ENCODE measurements around the gene LDB2. TPM values are rescaled to one million over a fixed set of nuclear protein-coding genes. Genes with fewer than 3 reads are reported as not detected.

LDB2 gene
- total RNA-seq, 2 experiments from 2014 or later: not detected

DNA sequence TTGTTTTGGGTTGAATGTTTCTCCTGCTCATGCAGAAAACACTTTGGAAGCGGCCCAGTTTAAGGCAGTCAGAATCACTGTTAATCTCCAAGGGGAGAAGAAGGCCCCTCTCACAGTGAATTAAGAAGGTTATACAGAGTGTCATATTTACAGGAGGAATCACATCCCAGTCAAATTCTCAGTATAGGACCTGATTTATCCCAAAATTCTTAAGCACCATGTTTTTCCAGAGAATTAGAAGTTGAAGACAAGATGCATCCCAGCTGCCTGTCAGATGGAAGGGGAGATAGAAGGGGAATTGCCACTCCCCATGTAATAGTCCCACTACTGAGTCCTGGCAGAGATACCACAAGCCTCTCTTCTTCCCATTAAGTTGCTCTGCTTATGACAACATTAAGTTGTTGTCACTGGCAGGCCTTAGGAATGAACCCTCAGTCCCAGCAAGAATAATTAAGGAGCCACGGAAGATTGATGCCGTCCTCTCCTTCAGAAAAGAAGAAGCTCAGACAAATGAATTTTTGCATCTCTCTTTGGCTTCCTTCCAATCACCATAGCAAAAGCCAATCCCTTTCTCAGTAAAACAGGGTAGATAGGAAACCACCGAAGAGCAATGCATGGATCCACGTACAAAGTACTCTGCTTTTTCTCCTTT, 138.4 kb downstream of the LDB2 start:
- POLR2A ChIA-PET: no interaction called here
- Histone ChIP-seq H3K36me3 (ENCODE audit: insufficient read depth, low read length) (no peaks in the 10 kb centered on the region), H3K4me3 (ENCODE audit: low read depth, low read length, poor library complexity, severe bottlenecking) (no peak overlapping the region), H3K4me2 (ENCODE audit: low read length) (no peak overlapping the region), H3K79me2 (ENCODE audit: insufficient read depth, low read depth, low read length) (no peaks in the 10 kb centered on the region), H3K9me3 (ENCODE audit: low read length) (no peaks in the 10 kb centered on the region), H2AFZ (ENCODE audit: low read length) (no peak overlapping the region), H3K9me2 (ENCODE audit: insufficient read depth, low read length) (no peaks in the 10 kb centered on the region), H4K20me1 (ENCODE audit: insufficient read depth, low read length) (no peaks in the 10 kb centered on the region), H3K4me1 (ENCODE audit: insufficient read depth, low read length, poor library complexity, severe bottlenecking) (no peaks in the 10 kb centered on the region), H3K27ac (ENCODE audit: low read depth, low read length, poor library complexity, severe bottlenecking) (no peak overlapping the region)
- CTCF ChIA-PET (ENCODE audit: unreplicated experiment): no interaction called here
- TF ChIP-seq EZH2phosphoT487 (IDR thresholded peaks at IDR 0.05; ENCODE audit: borderline replicate concordance, low read depth, low read length): no peak
- TF ChIP-seq, protein P1, sequence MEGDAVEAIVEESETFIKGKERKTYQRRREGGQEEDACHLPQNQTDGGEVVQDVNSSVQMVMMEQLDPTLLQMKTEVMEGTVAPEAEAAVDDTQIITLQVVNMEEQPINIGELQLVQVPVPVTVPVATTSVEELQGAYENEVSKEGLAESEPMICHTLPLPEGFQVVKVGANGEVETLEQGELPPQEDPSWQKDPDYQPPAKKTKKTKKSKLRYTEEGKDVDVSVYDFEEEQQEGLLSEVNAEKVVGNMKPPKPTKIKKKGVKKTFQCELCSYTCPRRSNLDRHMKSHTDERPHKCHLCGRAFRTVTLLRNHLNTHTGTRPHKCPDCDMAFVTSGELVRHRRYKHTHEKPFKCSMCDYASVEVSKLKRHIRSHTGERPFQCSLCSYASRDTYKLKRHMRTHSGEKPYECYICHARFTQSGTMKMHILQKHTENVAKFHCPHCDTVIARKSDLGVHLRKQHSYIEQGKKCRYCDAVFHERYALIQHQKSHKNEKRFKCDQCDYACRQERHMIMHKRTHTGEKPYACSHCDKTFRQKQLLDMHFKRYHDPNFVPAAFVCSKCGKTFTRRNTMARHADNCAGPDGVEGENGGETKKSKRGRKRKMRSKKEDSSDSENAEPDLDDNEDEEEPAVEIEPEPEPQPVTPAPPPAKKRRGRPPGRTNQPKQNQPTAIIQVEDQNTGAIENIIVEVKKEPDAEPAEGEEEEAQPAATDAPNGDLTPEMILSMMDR (conservative IDR thresholded peaks at IDR 0.05; ENCODE audit: low read length): no peak
- intact Hi-C loops (cut with micrococcal nuclease; ENCODE audit: unreplicated experiment): no loop called here
- DNase-seq (ENCODE audit: low spot score): no peak
- no TSS peak for BruUV-seq (replicated peaks)

DNA sequence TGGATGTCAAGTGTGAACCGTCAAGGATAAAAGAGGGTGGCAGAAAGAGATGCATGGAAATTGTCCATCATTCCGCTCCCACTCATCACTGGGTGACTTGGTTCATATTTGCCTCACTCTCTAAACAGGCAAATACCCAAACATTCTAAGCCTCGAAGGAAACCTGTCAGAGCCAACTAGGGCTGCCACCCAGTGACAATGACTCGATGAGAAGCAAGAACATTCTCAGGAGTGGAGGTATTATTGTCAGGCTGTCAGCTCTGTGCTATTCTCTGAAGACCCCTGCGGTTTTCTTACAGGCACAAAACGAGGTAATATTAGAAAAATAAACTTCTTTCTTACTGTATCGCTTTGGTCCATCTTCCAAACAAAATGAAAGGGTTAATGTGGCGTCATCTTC, 139.6 kb downstream of the LDB2 start:
- BruUV-seq (replicated peaks): no TSS peak
- no peaks in the 10 kb centered on the region for H4K20me1 ChIP-seq (ENCODE audit: insufficient read depth, low read length)

DNA sequence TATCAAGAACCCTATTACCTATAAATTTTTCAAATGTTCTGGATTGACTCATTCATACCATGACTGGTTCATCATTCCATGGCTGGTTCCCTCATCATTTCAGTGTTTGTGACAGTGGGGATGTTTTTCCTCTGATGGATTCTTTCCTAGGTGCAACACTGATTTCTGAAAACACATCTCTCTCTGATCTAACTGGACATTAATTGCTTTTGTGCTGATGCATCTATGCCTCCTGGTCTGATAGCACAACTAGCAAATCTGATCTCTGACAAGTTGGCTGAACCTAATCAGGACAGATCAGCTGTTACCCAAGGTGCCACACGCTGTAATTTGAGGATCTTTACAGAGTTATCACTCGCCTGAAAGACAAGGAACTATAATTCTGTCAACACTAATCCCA, 140.2 kb downstream of the LDB2 start:
- no peak overlapping the region for H3K4me2 ChIP-seq (ENCODE audit: low read length)
- no peaks in the 10 kb centered on the region for H3K79me2 ChIP-seq (ENCODE audit: insufficient read depth, low read depth, low read length)
- TF ChIP-seq, protein P1 (conservative IDR thresholded peaks at IDR 0.05; ENCODE audit: low read length): no peak
- no peak for TF ChIP-seq EZH2phosphoT487 (IDR thresholded peaks at IDR 0.05; ENCODE audit: borderline replicate concordance, low read depth, low read length)
- no peak for DNase-seq (ENCODE audit: low spot score)
- H3K4me1 ChIP-seq (ENCODE audit: insufficient read depth, low read length, poor library complexity, severe bottlenecking): no peaks in the 10 kb centered on the region
- ChIA-PET POLR2A (interaction anchor here (0.6 kb wide), 1 partner anchor 51 kb away, joined by 3 read pairs; no protein-coding TSS in a partner anchor), CTCF (ENCODE audit: unreplicated experiment) (no interaction called here)
- H3K27ac ChIP-seq (ENCODE audit: low read depth, low read length, poor library complexity, severe bottlenecking): no peak overlapping the region
- H2AFZ ChIP-seq (ENCODE audit: low read length): no peak overlapping the region
- H3K9me2 ChIP-seq (ENCODE audit: insufficient read depth, low read length): no peaks in the 10 kb centered on the region
- no peak overlapping the region for H3K4me3 ChIP-seq (ENCODE audit: low read depth, low read length, poor library complexity, severe bottlenecking)
- no peaks in the 10 kb centered on the region for H4K20me1 ChIP-seq (ENCODE audit: insufficient read depth, low read length)
- BruUV-seq (replicated peaks): no TSS peak
- no peaks in the 10 kb centered on the region for H3K9me3 ChIP-seq (ENCODE audit: low read length)
- intact Hi-C loops (cut with micrococcal nuclease; ENCODE audit: unreplicated experiment): no loop called here
- no peaks in the 10 kb centered on the region for H3K36me3 ChIP-seq (ENCODE audit: insufficient read depth, low read length)

More for the DNA sequence above, 139.6 kb downstream of the LDB2 start:
- Histone ChIP-seq H3K4me2 (ENCODE audit: low read length) (no peak overlapping the region), H3K27ac (ENCODE audit: low read depth, low read length, poor library complexity, severe bottlenecking) (no peak overlapping the region), H3K4me3 (ENCODE audit: low read depth, low read length, poor library complexity, severe bottlenecking) (no peak overlapping the region), H3K79me2 (ENCODE audit: insufficient read depth, low read depth, low read length) (no peaks in the 10 kb centered on the region), H3K9me2 (ENCODE audit: insufficient read depth, low read length) (no peaks in the 10 kb centered on the region), H3K36me3 (ENCODE audit: insufficient read depth, low read length) (no peaks in the 10 kb centered on the region), H2AFZ (ENCODE audit: low read length) (no peak overlapping the region), H3K9me3 (ENCODE audit: low read length) (no peaks in the 10 kb centered on the region), H3K4me1 (ENCODE audit: insufficient read depth, low read length, poor library complexity, severe bottlenecking) (no peaks in the 10 kb centered on the region)
- intact Hi-C loops (cut with micrococcal nuclease; ENCODE audit: unreplicated experiment): no loop called here
- POLR2A ChIA-PET: interaction anchor here (0.6 kb wide), 2 partner anchors 51 to 139 kb away, joined by 3 read pairs; no protein-coding TSS in a partner anchor
- CTCF ChIA-PET (ENCODE audit: unreplicated experiment): no interaction called here
- DNase-seq (ENCODE audit: low spot score): no peak
- no peak for TF ChIP-seq EZH2phosphoT487 (IDR thresholded peaks at IDR 0.05; ENCODE audit: borderline replicate concordance, low read depth, low read length)
- TF ChIP-seq, protein P1 (conservative IDR thresholded peaks at IDR 0.05; ENCODE audit: low read length): no peak
